Measurements from ENCODE around the gene FBF1.

- no peak for TF ChIP-seq CTCF (IDR thresholded peaks at IDR 0.05)
- TF ChIP-seq POLR2A (IDR thresholded peaks at IDR 0.05): no peak
Observed at GRCh38 chr17:75970626-75971025, 29.8 kb upstream of the FBF1 start.
